Neural cell (in vitro differentiated cells): ENCODE results near the gene WDR70. TPM values are rescaled to one million over a fixed set of nuclear protein-coding genes. Genes with fewer than 3 reads are reported as not detected.

Experiments used
- H2AFZ ChIP-seq: fragments of 200-600, 300-800 bp; sonication (generic), shearing (Covaris generic); 2 replicates; pipeline ENCODE4 v1.6.0; 2014; ENCODE audit warnings: low read depth, mild to moderate bottlenecking, antibody characterized with exemption, low read length, moderate library complexity
- H3F3A ChIP-seq: fragments of 200-600 bp; shearing (Covaris generic); 2 replicates; pipeline ENCODE4 v1.6.1; 2016; ENCODE audit warnings: mild to moderate bottlenecking, moderate library complexity, mixed read lengths, antibody characterized with exemption, low read length; ENCODE audit not compliant: insufficient read depth, poor library complexity, severe bottlenecking
- H3K27ac ChIP-seq: fragments of 200-600, 300-800 bp; sonication (generic), shearing (Covaris generic); 2 replicates; pipeline ENCODE4 v1.5.1; 2014; ENCODE audit warnings: mild to moderate bottlenecking, low read length, moderate library complexity
- H3K27me3 ChIP-seq: fragments of 300-800, 200-600 bp; sonication (generic), shearing (Covaris generic); 2 replicates; pipeline ENCODE4 v1.6.0; 2014; ENCODE audit warnings: mild to moderate bottlenecking, low read depth, low read length, moderate library complexity; ENCODE audit not compliant: insufficient read depth
- H3K36me3 ChIP-seq: fragments of 300-800, 200-600 bp; sonication (generic), shearing (Covaris generic); 2 replicates; pipeline ENCODE4 v1.5.1; 2014; ENCODE audit warnings: mild to moderate bottlenecking, antibody characterized with exemption, low read length, moderate library complexity; ENCODE audit not compliant: insufficient read depth
- H3K4me2 ChIP-seq: fragments of 300-800, 200-600 bp; sonication (generic), shearing (Covaris generic); 2 replicates; pipeline ENCODE4 v1.6.0; 2014; ENCODE audit warnings: mild to moderate bottlenecking, low read length
- H3K4me3 ChIP-seq: fragments of 300-800, 200-600 bp; sonication (generic), shearing (Covaris generic); 2 replicates; pipeline ENCODE4 v1.5.1; 2014; ENCODE audit warnings: mild to moderate bottlenecking, low read length, moderate library complexity
- H3K79me2 ChIP-seq: fragments of 200-600 bp; shearing (Covaris generic); replicated peaks from 2 replicates; pipeline ENCODE4 v1.6.0; 2014; ENCODE audit warnings: mild to moderate bottlenecking, low read length, moderate library complexity; ENCODE audit not compliant: insufficient read depth
- H3K9ac ChIP-seq: fragments of 300-800, 200-600 bp; sonication (generic), shearing (Covaris generic); 2 replicates; pipeline ENCODE4 v1.6.1; 2016; ENCODE audit warnings: mild to moderate bottlenecking, low read length, mixed read lengths
- H3K9me2 ChIP-seq: fragments of 200-600 bp; shearing (Covaris generic); 2 replicates; pipeline ENCODE4 v1.6.1; 2016; ENCODE audit warnings: mild to moderate bottlenecking, low read length, mixed read lengths; ENCODE audit not compliant: insufficient read depth
- H3K9me3 ChIP-seq: fragments of 200-600, 300-800 bp; sonication (generic), shearing (Covaris generic); 2 replicates; pipeline ENCODE4 v1.6.1; 2016; ENCODE audit warnings: mild to moderate bottlenecking, mixed run types, low read length, moderate library complexity, mixed read lengths
- H4K20me1 ChIP-seq: fragments of 200-600 bp; shearing (Covaris generic); 2 replicates; pipeline ENCODE4 v1.6.1; 2016; ENCODE audit warnings: mild to moderate bottlenecking, mixed run types; ENCODE audit not compliant: insufficient read depth
- CTCF ChIP-seq: fragments of 450-650 bp; IDR thresholded peaks from 2 replicates; pipeline ENCODE4 v1.5.1; 2014; ENCODE audit warnings: antibody characterized with exemption, mild to moderate bottlenecking, moderate library complexity; ENCODE audit not compliant: poor library complexity, severe bottlenecking
- EP300 ChIP-seq: fragments of 450-650 bp; conservative IDR thresholded peaks from 2 replicates; pipeline ENCODE4 v1.6.1; 2014; ENCODE audit warnings: antibody characterized with exemption, mild to moderate bottlenecking, moderate library complexity; ENCODE audit not compliant: poor library complexity, severe bottlenecking
- EZH2 ChIP-seq: fragments of 200-600, 300-800 bp; shearing (Covaris generic), sonication (generic); IDR thresholded peaks from 2 replicates; pipeline ENCODE4 v1.6.1; 2014; ENCODE audit warnings: antibody characterized with exemption, low read length, borderline replicate concordance, mild to moderate bottlenecking; ENCODE audit not compliant: insufficient read depth, poor library complexity, severe bottlenecking
- MXI1 ChIP-seq: fragments of 450-650 bp; conservative IDR thresholded peaks from 2 replicates; pipeline ENCODE4 v1.6.1; 2014; ENCODE audit warnings: antibody characterized with exemption, mild to moderate bottlenecking; ENCODE audit not compliant: poor library complexity, severe bottlenecking
- POLR2AphosphoS5 ChIP-seq: IDR thresholded peaks from 2 replicates; pipeline ENCODE4 v1.6.1; 2012
- RAD21 ChIP-seq: fragments of 450-650 bp; conservative IDR thresholded peaks from 2 replicates; pipeline ENCODE4 v1.6.1; 2014; ENCODE audit warnings: antibody characterized with exemption, mild to moderate bottlenecking, moderate library complexity
- REST ChIP-seq: IDR thresholded peaks from 2 replicates; pipeline ENCODE4 v1.6.1; 2012; ENCODE audit warnings: borderline replicate concordance
- SMC3 ChIP-seq: fragments of 450-650 bp; conservative IDR thresholded peaks from 2 replicates; pipeline ENCODE4 v1.6.1; 2014; ENCODE audit warnings: antibody characterized with exemption, mild to moderate bottlenecking, moderate library complexity; ENCODE audit not compliant: poor library complexity
- TAF1 ChIP-seq: IDR thresholded peaks from 2 replicates; pipeline ENCODE4 v1.6.1; 2012; ENCODE audit warnings: low read depth
- polyA plus RNA-seq: library from polyadenylated mRNA; depleted of rRNA; stranded (reverse); fragments of >200 nt; gene quantifications from 2 replicates; pipeline ENCODE4 v1.2.3, GENCODE V29; 2014

Gene WDR70
- polyA plus RNA-seq, 1 donor from 2014 or later: 40.9 TPM

GRCh38 chr5:37569466-37569865 lies 190.3 kb downstream of the WDR70 start:
- Histone ChIP-seq H3K27me3 (no peaks in the 10 kb centered on the region), H4K20me1 (no peaks in the 10 kb centered on the region), H3K36me3 (no peaks in the 10 kb centered on the region), H3K79me2 (no peaks in the 10 kb centered on the region), H3K9me3 (no peaks in the 10 kb centered on the region), H3K9me2 (no peaks in the 10 kb centered on the region), H3K4me3 (no peak overlapping the region), H2AFZ (no peak overlapping the region), H3K9ac (no peak overlapping the region), H3K27ac (no peak overlapping the region), H3F3A (no peaks in the 10 kb centered on the region), H3K4me2 (no peak overlapping the region)
- no peak for TF ChIP-seq SMC3
- no peak for TF ChIP-seq EZH2
- TF ChIP-seq TAF1: no peak

- Histone ChIP-seq H3K9ac (no peak overlapping the region), H2AFZ (no peak overlapping the region), H3F3A (no peaks in the 10 kb centered on the region), H3K36me3 (no peaks in the 10 kb centered on the region), H3K27ac (no peak overlapping the region), H3K27me3 (no peaks in the 10 kb centered on the region), H3K4me2 (no peak overlapping the region), H3K9me3 (no peaks in the 10 kb centered on the region), H4K20me1 (no peaks in the 10 kb centered on the region), H3K9me2 (no peaks in the 10 kb centered on the region), H3K79me2 (no peaks in the 10 kb centered on the region), H3K4me3 (no peak overlapping the region)
- no peak for TF ChIP-seq SMC3
- TF ChIP-seq MXI1: no peak
- TF ChIP-seq RAD21: no peak
- no peak for TF ChIP-seq TAF1
- TF ChIP-seq EP300: no peak
- no peak for TF ChIP-seq REST
- no peak for TF ChIP-seq EZH2
- TF ChIP-seq CTCF: no peak
- TF ChIP-seq POLR2AphosphoS5: no peak
Observed at GRCh38 chr5:37570597-37570996, 191.5 kb downstream of the WDR70 start.

GRCh38 chr5:37571985-37572384 lies 192.9 kb downstream of the WDR70 start:
- Histone ChIP-seq H3K9me3 (no peaks in the 10 kb centered on the region), H3K9ac (no peak overlapping the region)

More at GRCh38 chr5:37571985-37572384, 192.9 kb downstream of the WDR70 start:
- no peaks in the 10 kb centered on the region for H3F3A ChIP-seq
- no peaks in the 10 kb centered on the region for H4K20me1 ChIP-seq
- H3K9me2 ChIP-seq: no peaks in the 10 kb centered on the region
- no peaks in the 10 kb centered on the region for H3K27me3 ChIP-seq
- no peak for TF ChIP-seq SMC3
- TF ChIP-seq MXI1: no peak
- no peak for TF ChIP-seq TAF1
- no peak for TF ChIP-seq REST
- H3K36me3 ChIP-seq: no peaks in the 10 kb centered on the region
- no peak overlapping the region for H2AFZ ChIP-seq
- H3K27ac ChIP-seq: no peak overlapping the region
- no peaks in the 10 kb centered on the region for H3K79me2 ChIP-seq
- no peak overlapping the region for H3K4me3 ChIP-seq
- H3K4me2 ChIP-seq: no peak overlapping the region
